Smooth muscle cell (in vitro differentiated cells): ENCODE results near the gene SLC2A10. TPM values are rescaled to one million over a fixed set of nuclear protein-coding genes. Genes with fewer than 3 reads are reported as not detected.

Experiments
- DNase-seq: peaks from one replicate; lab custom pipeline; 2025; ENCODE audit not compliant: unreplicated experiment; lab: John Stamatoyannopoulos, UW
- H2AFZ ChIP-seq: fragments of 200-600 bp; sonication (generic); 2 replicates; pipeline ENCODE4 v1.6.0; 2016; ENCODE audit warnings: antibody characterized with exemption, low read depth, mild to moderate bottlenecking
- H3F3A ChIP-seq: fragments of 200-600 bp; sonication (generic); 2 replicates; pipeline ENCODE4 v1.6.0; 2017; ENCODE audit warnings: antibody characterized with exemption, low read depth
- H3K27ac ChIP-seq: fragments of 200-600 bp; sonication (generic); 2 replicates; pipeline ENCODE4 v1.5.1; 2016; ENCODE audit warnings: low read depth, mild to moderate bottlenecking
- H3K27me3 ChIP-seq: fragments of 200-600 bp; sonication (generic); 2 replicates; pipeline ENCODE4 v1.6.1; 2016; ENCODE audit warnings: low read depth, mild to moderate bottlenecking
- H3K36me3 ChIP-seq: fragments of 200-600 bp; sonication (generic); 2 replicates; pipeline ENCODE4 v1.5.1; 2016; ENCODE audit warnings: low read depth
- H3K4me1 ChIP-seq: fragments of 200-600 bp; sonication (generic); 2 replicates; pipeline ENCODE4 v1.5.1; 2016; ENCODE audit warnings: low read depth
- H3K4me2 ChIP-seq: fragments of 200-600 bp; sonication (generic); 2 replicates; pipeline ENCODE4 v1.6.0; 2016; ENCODE audit warnings: mild to moderate bottlenecking
- H3K4me3 ChIP-seq: fragments of 200-600 bp; sonication (generic); 2 replicates; pipeline ENCODE4 v1.5.1; 2016; ENCODE audit warnings: mild to moderate bottlenecking
- H3K79me2 ChIP-seq: fragments of 200-600 bp; sonication (generic); 2 replicates; pipeline ENCODE4 v1.6.0; 2016; ENCODE audit warnings: low read depth, mild to moderate bottlenecking
- H3K9ac ChIP-seq: fragments of 200-600 bp; sonication (generic); 2 replicates; pipeline ENCODE4 v1.6.0; 2016; ENCODE audit warnings: low read depth
- H3K9me3 ChIP-seq: fragments of 200-600 bp; sonication (generic); replicated peaks from 2 replicates; pipeline ENCODE4 v1.5.1; 2016; ENCODE audit warnings: low read depth
- H4K20me1 ChIP-seq: fragments of 200-600 bp; sonication (generic); 2 replicates; pipeline ENCODE4 v1.6.0; 2016; ENCODE audit warnings: low read depth
- WGBS: methylation state at CpG from one replicate; pipeline ENCODE4 v1.1.7; 2016; ENCODE audit warnings: low lambda C conversion rate; 5-methylcytosine and 5-hydroxymethylcytosine counted together
- polyA plus RNA-seq: library from polyadenylated mRNA; unstranded; fragments of >200 nt; fragmentation: Nextera tagmentation; extraction: Ambion mirVana; gene quantifications from 2 replicates; pipeline ENCODE4 v1.2.1, GENCODE V29; 2016
- total RNA-seq: library from RNA; depleted of rRNA; stranded (reverse); fragments of >200 nt; gene quantifications from 2 replicates; pipeline ENCODE4 v1.2.3, GENCODE V29; 2014
- TF ChIP-seq, protein P1 (sequence below): fragments of 200-600 bp; sonication (generic); IDR thresholded peaks from 2 replicates; pipeline ENCODE4 v1.5.1; 2017; ENCODE audit warnings: borderline replicate concordance, mild to moderate bottlenecking, antibody characterized with exemption; ENCODE audit not compliant: insufficient read depth, poor library complexity, severe bottlenecking

SLC2A10 gene
- total and polyA plus RNA-seq, 2 experiments from 2014 or later, result 40.5 to 43.7 TPM

DNA sequence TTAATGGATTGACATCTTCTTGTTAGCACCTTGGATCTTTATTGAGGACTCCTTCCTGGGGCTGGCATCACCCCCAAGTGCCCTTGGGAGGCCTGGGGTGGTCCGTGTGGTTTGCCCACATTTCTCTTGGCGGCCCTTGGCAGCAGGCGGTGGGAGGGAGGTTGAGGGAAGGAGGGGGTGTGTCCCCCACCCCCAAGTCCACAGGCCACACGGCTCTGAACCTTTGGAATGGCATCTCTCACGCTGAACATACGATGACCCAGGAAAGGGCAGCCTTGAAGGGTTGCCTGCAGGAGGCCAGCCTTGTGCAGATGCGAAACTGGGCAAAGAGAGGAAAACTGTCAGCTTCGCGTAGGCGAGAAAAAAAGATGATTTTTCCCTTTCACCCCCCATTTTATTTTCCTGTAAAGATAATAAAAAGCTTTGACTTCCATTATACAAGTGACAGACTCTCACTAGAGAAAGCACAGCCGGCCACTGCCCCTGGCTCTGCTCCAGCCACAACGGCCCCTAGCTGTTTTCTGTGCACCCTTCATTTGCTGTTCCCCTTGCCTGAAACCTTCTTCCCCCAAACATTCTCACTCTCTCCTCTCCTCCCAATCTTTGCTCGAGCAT, 56.2 kb downstream of the SLC2A10 start:
- Histone ChIP-seq H3K4me3 (no peak overlapping the region), H3K27me3 (no peaks in the 10 kb centered on the region), H3K79me2 (no peaks in the 10 kb centered on the region), H3K9me3 (no peaks in the 10 kb centered on the region), H3K36me3 (no peaks in the 10 kb centered on the region), H3F3A (no peaks in the 10 kb centered on the region), H3K27ac (no peak overlapping the region), H3K4me2 (no peak overlapping the region), H4K20me1 (no peaks in the 10 kb centered on the region), H3K9ac (no peak overlapping the region), H2AFZ (no peak overlapping the region), H3K4me1 (no peaks in the 10 kb centered on the region)
- WGBS, result 79% methylated on average over 13 of the region's 13 CpGs
- no peak for DNase-seq
- TF ChIP-seq, protein P1, sequence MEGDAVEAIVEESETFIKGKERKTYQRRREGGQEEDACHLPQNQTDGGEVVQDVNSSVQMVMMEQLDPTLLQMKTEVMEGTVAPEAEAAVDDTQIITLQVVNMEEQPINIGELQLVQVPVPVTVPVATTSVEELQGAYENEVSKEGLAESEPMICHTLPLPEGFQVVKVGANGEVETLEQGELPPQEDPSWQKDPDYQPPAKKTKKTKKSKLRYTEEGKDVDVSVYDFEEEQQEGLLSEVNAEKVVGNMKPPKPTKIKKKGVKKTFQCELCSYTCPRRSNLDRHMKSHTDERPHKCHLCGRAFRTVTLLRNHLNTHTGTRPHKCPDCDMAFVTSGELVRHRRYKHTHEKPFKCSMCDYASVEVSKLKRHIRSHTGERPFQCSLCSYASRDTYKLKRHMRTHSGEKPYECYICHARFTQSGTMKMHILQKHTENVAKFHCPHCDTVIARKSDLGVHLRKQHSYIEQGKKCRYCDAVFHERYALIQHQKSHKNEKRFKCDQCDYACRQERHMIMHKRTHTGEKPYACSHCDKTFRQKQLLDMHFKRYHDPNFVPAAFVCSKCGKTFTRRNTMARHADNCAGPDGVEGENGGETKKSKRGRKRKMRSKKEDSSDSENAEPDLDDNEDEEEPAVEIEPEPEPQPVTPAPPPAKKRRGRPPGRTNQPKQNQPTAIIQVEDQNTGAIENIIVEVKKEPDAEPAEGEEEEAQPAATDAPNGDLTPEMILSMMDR, result no peak

GRCh38 chr20:46767127-46767761, 57.8 kb downstream of the SLC2A10 start:
- DNase-seq, result no peak
- TF ChIP-seq, protein P1, result peak; percentile 56
- H4K20me1 ChIP-seq, result no peaks in the 10 kb centered on the region
- no peak overlapping the region for H2AFZ ChIP-seq
- no peak overlapping the region for H3K27ac ChIP-seq
- H3K4me3 ChIP-seq, result no peak overlapping the region
- WGBS, result 67% methylated on average over 4 of the region's 4 CpGs
- H3K27me3 ChIP-seq, result no peaks in the 10 kb centered on the region
- no peaks in the 10 kb centered on the region for H3K79me2 ChIP-seq
- H3K4me2 ChIP-seq, result no peak overlapping the region
- H3K4me1 ChIP-seq, result no peaks in the 10 kb centered on the region
- H3K9ac ChIP-seq, result no peak overlapping the region
- no peaks in the 10 kb centered on the region for H3K36me3 ChIP-seq
- no peaks in the 10 kb centered on the region for H3K9me3 ChIP-seq
- H3F3A ChIP-seq, result no peaks in the 10 kb centered on the region

- Histone ChIP-seq H2AFZ (no peak overlapping the region), H3K9ac (no peak overlapping the region), H3K79me2 (no peaks in the 10 kb centered on the region), H3K4me3 (no peak overlapping the region), H3K27ac (no peak overlapping the region), H3K36me3 (no peaks in the 10 kb centered on the region), H3K27me3 (no peaks in the 10 kb centered on the region), H3K9me3 (no peaks in the 10 kb centered on the region), H3K4me2 (no peak overlapping the region), H4K20me1 (no peaks in the 10 kb centered on the region), H3K4me1 (no peaks in the 10 kb centered on the region), H3F3A (no peaks in the 10 kb centered on the region)
- TF ChIP-seq, protein P1, result no peak
- WGBS, result 80% methylated on average over 10 of the region's 10 CpGs
- DNase-seq, result no peak
These were observed 61.1 kb downstream of the SLC2A10 start for GRCh38 chr20:46770330-46771194.
